Activated naive CD4-positive, alpha-beta T cell treated with anti-CD3 and anti-CD28 coated beads for 36 hours (primary cell): ENCODE results near the gene ROCK2. TPM values are rescaled to one million over a fixed set of nuclear protein-coding genes. Genes with fewer than 3 reads are reported as not detected.
"Not testable (repeated sequence)": the region's sequence is repeated elsewhere in the genome, so short reads cannot be mapped to it uniquely, and the experiment has no call there.

Source experiments
- CTCF ChIA-PET: fragments of 350-600 bp; sonication (Branson Sonifier 250); formaldehyde crosslinking; loops from one replicate; lab custom pipeline; 2021; ENCODE audit warnings: antibody characterized with exemption; lab: Charles Lee
- DNase-seq: peaks from one replicate; pipeline ENCODE4 v3.0.0-alpha.2; 2020
- H3K27ac Mint-ChIP-seq: one replicate; pipeline ENCODE4 v1.8.0; 2021; ENCODE audit warnings: mild to moderate bottlenecking, mixed read lengths
- H3K27me3 Mint-ChIP-seq: one replicate; pipeline ENCODE4 v1.8.0; 2021; ENCODE audit warnings: low read depth, mixed read lengths
- H3K36me3 Mint-ChIP-seq: one replicate; pipeline ENCODE4 v1.8.0; 2021; ENCODE audit warnings: low read depth, mixed read lengths
- H3K4me1 Mint-ChIP-seq: one replicate; pipeline ENCODE4 v1.8.0; 2021; ENCODE audit warnings: low read depth, mixed read lengths
- H3K4me3 Mint-ChIP-seq: one replicate; pipeline ENCODE4 v1.8.0; 2021; ENCODE audit warnings: mild to moderate bottlenecking, moderate library complexity, mixed read lengths
- H3K9me3 Mint-ChIP-seq: one replicate; pipeline ENCODE4 v1.8.0; 2021; ENCODE audit warnings: mixed read lengths
- intact Hi-C: fragments of 100-400 bp; cut with micrococcal nuclease; formaldehyde crosslinking; loops from one replicate; pipeline ENCODE4 v1.15.1; 2023
- total RNA-seq, 2 experiments: library from RNA; stranded (reverse); gene quantifications; one replicate each; pipeline ENCODE4 v1.2.3, GENCODE V29; 2021

The ROCK2 gene
- total RNA-seq, 2 experiments from 2014 or later, result 8.4 to 9.4 TPM

DNA sequence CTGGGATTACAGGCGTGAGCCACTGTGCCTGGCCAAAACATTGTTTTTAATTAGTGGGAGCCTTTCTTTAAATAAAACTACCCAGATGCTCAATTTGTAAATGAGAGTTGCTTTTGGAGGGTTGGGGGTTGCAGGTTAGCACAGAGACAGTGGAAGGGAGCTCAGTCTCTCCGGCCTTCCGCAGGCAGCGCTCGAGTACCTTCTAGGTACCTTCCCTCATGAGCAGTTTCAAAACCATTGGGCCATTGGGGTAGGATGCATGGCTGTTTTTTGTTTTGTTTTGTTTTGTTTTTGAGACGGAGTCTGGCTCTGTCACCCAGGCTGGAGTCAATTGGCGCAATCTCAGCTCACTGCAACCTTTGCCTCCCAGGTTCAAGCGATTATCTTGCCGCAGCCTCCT lies 170.2 kb downstream of the ROCK2 start:
- Mint-ChIP-seq H3K4me3 (no peak overlapping the region), H3K27me3 (no peaks in the 10 kb centered on the region), H3K4me1 (peaks cover 12% of the 10 kb centered on the region), H3K27ac (no peak overlapping the region), H3K9me3 (no peaks in the 10 kb centered on the region), H3K36me3 (peaks cover 2% of the 10 kb centered on the region)
- CTCF ChIA-PET, result no interaction called here
- no peak for DNase-seq
- intact Hi-C loops, result no loop called here

DNA sequence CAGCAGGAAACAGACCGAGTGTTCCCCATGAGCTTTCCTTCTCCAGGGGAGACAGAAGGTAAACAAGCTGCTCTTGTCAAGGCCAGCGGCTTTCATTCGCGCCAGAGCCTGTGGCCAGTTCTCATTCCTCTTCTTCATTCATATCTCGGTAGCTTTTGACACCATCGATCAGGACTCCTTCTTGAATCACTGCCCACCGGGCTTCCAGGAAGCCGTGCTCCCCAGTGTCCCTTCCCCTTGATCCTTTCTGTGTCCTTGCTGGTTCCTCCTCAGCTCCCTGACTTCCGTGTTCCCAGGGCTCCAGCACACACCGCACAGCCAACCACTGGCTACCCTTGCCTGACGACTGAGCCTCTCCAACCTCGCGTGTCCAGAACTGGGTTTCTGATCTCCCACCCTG lies 175.1 kb downstream of the ROCK2 start:
- H3K36me3 Mint-ChIP-seq, result no peaks in the 10 kb centered on the region
- no peaks in the 10 kb centered on the region for H3K27me3 Mint-ChIP-seq
- no peaks in the 10 kb centered on the region for H3K9me3 Mint-ChIP-seq
- CTCF ChIA-PET, result interaction anchor here (0.6 to 0.9 kb wide), 2 partner anchors 61 to 337 kb away, joined by 3 to 5 read pairs; no protein-coding TSS in a partner anchor
- no peak overlapping the region for H3K4me3 Mint-ChIP-seq
- no peaks in the 10 kb centered on the region for H3K4me1 Mint-ChIP-seq
- DNase-seq, result no peak
- H3K27ac Mint-ChIP-seq, result no peak overlapping the region
- intact Hi-C loops, result no loop called here

DNA sequence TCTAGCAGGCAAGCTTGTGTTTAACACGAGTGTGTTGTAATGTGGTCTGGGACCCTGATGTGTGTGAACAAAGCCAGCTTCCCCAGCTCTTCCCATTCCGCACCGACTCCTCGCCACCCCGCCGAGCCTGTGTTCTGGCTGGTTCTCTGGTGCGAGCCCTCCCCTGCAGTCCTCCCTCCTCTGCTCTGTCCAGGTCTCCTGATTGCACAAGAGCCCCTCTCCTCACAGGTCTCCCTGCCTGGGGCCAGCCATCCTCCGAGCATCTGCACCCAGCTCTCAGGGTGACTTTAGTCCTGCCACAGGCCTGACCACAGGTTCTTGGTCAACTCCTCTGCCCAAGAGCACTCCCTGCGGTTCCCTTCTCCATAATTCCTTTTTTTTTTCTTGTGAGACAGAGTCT lies 175.9 kb downstream of the ROCK2 start:
- Mint-ChIP-seq H3K4me3 (no peak overlapping the region), H3K27me3 (no peaks in the 10 kb centered on the region), H3K9me3 (no peaks in the 10 kb centered on the region), H3K4me1 (no peaks in the 10 kb centered on the region), H3K27ac (no peak overlapping the region), H3K36me3 (peaks cover 3% of the 10 kb centered on the region)
- no peak for DNase-seq
- intact Hi-C loops, result no loop called here
- CTCF ChIA-PET, result interaction anchor here (0.7 to 0.8 kb wide), 2 partner anchors 13 to 1296 kb away, joined by 3 read pairs; partner anchors contain the start of gene SLC66A3

GRCh38 chr2:11166476-11166875 lies 178.0 kb downstream of the ROCK2 start:
- peaks cover 3% of the 10 kb centered on the region for H3K4me1 Mint-ChIP-seq
- no peak for DNase-seq
- CTCF ChIA-PET, result no interaction called here
- peaks cover 3% of the 10 kb centered on the region for H3K36me3 Mint-ChIP-seq
- no peak overlapping the region for H3K27ac Mint-ChIP-seq
- intact Hi-C loops, result no loop called here
- H3K9me3 Mint-ChIP-seq, result no peaks in the 10 kb centered on the region
- no peaks in the 10 kb centered on the region for H3K27me3 Mint-ChIP-seq
- H3K4me3 Mint-ChIP-seq, result no peak overlapping the region

- H3K4me3 Mint-ChIP-seq, H3K36me3 Mint-ChIP-seq, CTCF ChIA-PET, H3K9me3 Mint-ChIP-seq, intact Hi-C loops, DNase-seq, H3K27ac Mint-ChIP-seq, H3K27me3 Mint-ChIP-seq: not testable (repeated sequence)
- peaks cover 15% of the 10 kb centered on the region for H3K4me1 Mint-ChIP-seq
These were observed 179.4 kb downstream of the ROCK2 start for GRCh38 chr2:11165046-11165445.

DNA sequence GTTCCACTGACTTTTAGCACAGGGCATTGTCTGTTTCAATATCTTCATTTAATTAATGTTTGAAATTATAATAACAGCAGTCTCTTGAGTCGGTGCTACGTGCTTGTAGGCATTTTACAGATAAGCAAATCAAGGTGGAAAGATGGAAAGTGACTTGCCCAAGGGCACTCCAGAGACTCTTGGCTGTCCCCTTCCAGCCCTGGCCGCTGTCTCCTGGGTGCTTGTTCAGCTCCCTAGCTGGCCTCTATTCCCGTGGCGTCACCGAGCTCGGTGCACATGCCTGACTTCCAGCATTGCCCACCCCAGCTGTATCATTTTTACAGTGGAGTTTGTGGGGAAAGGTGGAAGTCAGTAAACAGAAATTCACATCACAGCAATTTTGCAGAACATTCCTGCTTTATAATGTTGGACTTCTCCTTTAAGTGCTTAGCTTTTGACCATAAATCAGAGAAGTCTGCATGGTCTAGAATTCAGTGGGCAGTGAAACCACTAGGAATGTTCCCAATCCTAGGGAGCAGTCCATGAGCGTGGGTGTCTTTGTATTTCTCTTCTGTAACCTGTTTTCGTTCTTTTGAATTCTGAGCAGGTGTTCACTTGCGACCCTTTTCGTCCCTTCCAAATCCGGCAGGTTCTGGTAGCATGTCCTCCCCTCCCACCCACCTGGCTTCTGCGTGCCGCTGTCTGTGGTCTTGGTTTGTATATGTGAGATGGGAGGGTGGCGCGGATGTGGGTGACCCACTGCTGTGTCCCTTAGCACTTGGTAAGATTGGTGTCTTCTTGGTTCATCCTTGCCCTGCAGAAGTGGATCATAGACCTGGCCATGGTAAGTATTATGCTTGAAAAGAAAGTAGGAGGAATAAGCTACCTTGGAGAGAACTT lies 180.8 kb downstream of the ROCK2 start:
- no peaks in the 10 kb centered on the region for H3K9me3 Mint-ChIP-seq
- CTCF ChIA-PET, result interaction anchor here (3.3 kb wide), 1 partner anchor 31 kb away, joined by 17 read pairs; a partner anchor contains a TSS
- peaks cover 16% of the 10 kb centered on the region for H3K4me1 Mint-ChIP-seq
- no peak overlapping the region for H3K27ac Mint-ChIP-seq
- intact Hi-C loops, result no loop called here
- no peak for DNase-seq
- H3K36me3 Mint-ChIP-seq, result peaks cover 3% of the 10 kb centered on the region
- H3K4me3 Mint-ChIP-seq, result no peak overlapping the region
- H3K27me3 Mint-ChIP-seq, result no peaks in the 10 kb centered on the region

DNA sequence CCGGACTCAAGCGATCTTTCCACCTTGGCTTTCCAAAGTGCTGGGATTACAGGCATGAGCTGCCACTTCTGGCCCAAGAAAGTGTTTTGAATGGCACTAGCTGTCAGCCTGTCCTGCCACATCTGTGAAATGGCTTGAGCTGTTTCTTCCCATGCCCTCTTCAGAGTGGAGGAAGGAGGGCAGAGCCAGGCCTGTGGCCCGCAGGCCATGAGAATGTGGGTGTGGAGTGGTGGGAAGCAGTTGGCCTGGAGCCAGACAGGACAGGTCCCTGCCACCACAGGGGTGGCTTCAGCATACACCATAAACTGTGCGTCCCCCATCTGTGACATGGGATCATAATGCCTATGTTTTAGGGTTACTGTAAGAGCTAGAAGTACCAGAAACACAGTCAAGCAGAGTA lies 182.7 kb downstream of the ROCK2 start:
- Mint-ChIP-seq H3K4me3 (no peak overlapping the region), H3K36me3 (peaks cover 3% of the 10 kb centered on the region), H3K4me1 (peaks cover 16% of the 10 kb centered on the region), H3K9me3 (no peaks in the 10 kb centered on the region), H3K27me3 (no peaks in the 10 kb centered on the region), H3K27ac (no peak overlapping the region)
- CTCF ChIA-PET, result interaction anchor here (3.3 kb wide), 1 partner anchor 29 kb away, joined by 17 read pairs; a partner anchor contains a TSS
- intact Hi-C loops, result no loop called here
- DNase-seq, result no peak

DNA sequence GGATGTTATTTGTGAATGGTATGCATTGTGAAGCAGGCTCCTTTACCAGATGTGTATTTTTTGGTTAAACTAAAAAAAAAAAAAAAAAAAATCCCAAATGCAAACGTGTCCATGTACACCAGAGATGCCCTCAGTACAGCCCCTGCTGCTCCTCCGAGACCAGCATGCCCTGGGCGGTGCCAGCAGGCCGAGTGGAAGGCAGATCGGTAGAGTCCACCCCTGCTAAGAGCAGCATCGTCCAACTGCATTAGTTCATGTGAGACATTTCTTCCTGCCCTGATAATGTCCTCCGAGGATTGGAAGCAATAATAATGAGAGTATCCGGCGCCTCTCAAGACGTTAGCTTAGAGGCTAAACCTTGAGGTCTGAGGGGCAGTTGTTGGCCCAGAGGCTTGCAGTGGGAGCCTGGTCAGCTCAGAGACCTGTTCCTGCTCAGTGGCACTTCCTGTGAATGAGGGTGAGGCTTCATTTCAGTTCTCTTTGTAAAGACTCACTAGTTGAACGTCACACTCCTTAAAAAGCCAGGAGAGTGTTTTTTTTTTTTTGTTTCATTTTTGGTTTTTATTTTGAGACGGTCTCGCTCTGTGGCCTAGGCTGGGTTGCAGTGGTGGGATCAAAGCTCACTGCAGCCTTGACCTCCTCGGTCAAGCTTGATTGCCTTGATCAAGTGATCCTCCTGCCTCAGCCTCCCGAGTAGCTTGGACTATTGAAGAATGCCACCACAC lies 183.5 kb downstream of the ROCK2 start:
- CTCF ChIA-PET, result interaction anchor here (3.3 kb wide), 1 partner anchor 28 kb away, joined by 17 read pairs; a partner anchor contains a TSS
- Mint-ChIP-seq H3K9me3 (no peaks in the 10 kb centered on the region), H3K4me1 (peaks cover 19% of the 10 kb centered on the region), H3K36me3 (peaks cover 3% of the 10 kb centered on the region), H3K27me3 (no peaks in the 10 kb centered on the region), H3K27ac (peak overlapping the region; percentile 83), H3K4me3 (peak overlapping the region; percentile 27)
- intact Hi-C loops, result no loop called here
- peak; percentile 30 for DNase-seq

DNA sequence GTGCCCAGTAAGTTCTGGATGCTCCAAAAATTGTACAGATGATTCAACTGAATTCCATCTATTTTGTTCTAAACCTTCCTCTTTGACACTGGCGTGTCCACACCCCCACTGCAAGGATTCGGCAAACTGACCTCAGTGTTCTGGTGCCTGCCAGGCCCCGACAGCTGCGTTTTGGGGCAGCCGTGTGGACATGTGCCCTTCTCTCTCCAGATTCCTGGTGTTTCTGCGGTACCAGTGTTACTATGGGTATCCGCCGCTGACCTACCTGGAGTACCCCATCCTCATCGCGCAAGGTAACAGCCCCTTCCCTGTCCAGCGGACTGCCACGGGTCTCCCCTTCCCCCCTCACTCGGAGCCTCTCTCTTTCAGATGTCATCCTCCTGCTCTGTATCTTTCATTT lies 184.2 kb downstream of the ROCK2 start:
- H3K27ac Mint-ChIP-seq, result peak overlapping the region; percentile 83
- H3K36me3 Mint-ChIP-seq, result peaks cover 3% of the 10 kb centered on the region
- CTCF ChIA-PET, result interaction anchor here (3.3 kb wide), 1 partner anchor 28 kb away, joined by 17 read pairs; a partner anchor contains a TSS

GRCh38 chr2:11159574-11160170 lies 184.8 kb downstream of the ROCK2 start:
- Mint-ChIP-seq H3K27ac (no peak overlapping the region), H3K4me3 (no peak overlapping the region), H3K27me3 (no peaks in the 10 kb centered on the region), H3K9me3 (no peaks in the 10 kb centered on the region), H3K36me3 (peaks cover 3% of the 10 kb centered on the region), H3K4me1 (peaks cover 21% of the 10 kb centered on the region)
- no peak for DNase-seq
- intact Hi-C loops, result no loop called here
- CTCF ChIA-PET, result no interaction called here

More for the DNA sequence above, 184.2 kb downstream of the ROCK2 start:
- no peak for DNase-seq
- intact Hi-C loops, result no loop called here
- Mint-ChIP-seq H3K4me3 (no peak overlapping the region), H3K4me1 (peaks cover 21% of the 10 kb centered on the region), H3K27me3 (no peaks in the 10 kb centered on the region), H3K9me3 (no peaks in the 10 kb centered on the region)

- no peak overlapping the region for H3K27ac Mint-ChIP-seq
- no peaks in the 10 kb centered on the region for H3K9me3 Mint-ChIP-seq
- intact Hi-C loops, result no loop called here
- H3K4me3 Mint-ChIP-seq, result no peak overlapping the region
- DNase-seq, result no peak
- H3K27me3 Mint-ChIP-seq, result no peaks in the 10 kb centered on the region
- H3K36me3 Mint-ChIP-seq, result peaks cover 3% of the 10 kb centered on the region
- H3K4me1 Mint-ChIP-seq, result peaks cover 25% of the 10 kb centered on the region
- CTCF ChIA-PET, result no interaction called here
These were observed 185.4 kb downstream of the ROCK2 start for GRCh38 chr2:11158916-11159573.

- Mint-ChIP-seq H3K27me3 (no peaks in the 10 kb centered on the region), H3K9me3 (no peaks in the 10 kb centered on the region), H3K4me1 (peaks cover 25% of the 10 kb centered on the region), H3K36me3 (no peaks in the 10 kb centered on the region), H3K4me3 (no peak overlapping the region), H3K27ac (no peak overlapping the region)
- intact Hi-C loops, result no loop called here
- no peak for DNase-seq
- CTCF ChIA-PET, result interaction anchor here (4.5 kb wide), 1 partner anchor 25 kb away, joined by 30 read pairs; a partner anchor contains a TSS
These were observed 186.7 kb downstream of the ROCK2 start for GRCh38 chr2:11157731-11158130.
